Activated naive CD8-positive, alpha-beta T cell treated with anti-CD3 and anti-CD28 coated beads, Interleukin-2, amount 50 U/mL, for 16 hours (primary cell): Measurements from ENCODE around the gene RIPK3.
"Not testable (repeated sequence)": the region's sequence is repeated elsewhere in the genome, so short reads cannot be mapped to it uniquely, and the experiment has no call there.

Experiments
- DNase-seq: peaks from one replicate; pipeline ENCODE4 v3.0.0-alpha.2; 2020; ENCODE audit warnings: low read depth, low spot score

RIPK3 gene

GRCh38 chr14:24347134-24347533 lies 7.3 kb upstream of the RIPK3 start:
- no peak for DNase-seq

- DNase-seq, result no peak
These were observed 4.2 kb upstream of the RIPK3 start for GRCh38 chr14:24343795-24344660.

- no peak for DNase-seq
These were observed 3.1 kb upstream of the RIPK3 start for GRCh38 chr14:24342889-24343288.

GRCh38 chr14:24340606-24341005 lies 815 bp upstream of the RIPK3 start:
- DNase-seq, result no peak

GRCh38 chr14:24338843-24339242 lies 948 bp downstream of the RIPK3 start:
- no peak for DNase-seq

- DNase-seq, result no peak
These were observed 2.0 kb downstream of the RIPK3 start for GRCh38 chr14:24337824-24338175.

- no peak for DNase-seq
These were observed 2.5 kb downstream of the RIPK3 start for GRCh38 chr14:24337144-24337823.

- no peak for DNase-seq
These were observed 4.2 kb downstream of the RIPK3 start for GRCh38 chr14:24335461-24336171.

- DNase-seq, result no peak
These were observed 5.1 kb downstream of the RIPK3 start, which contains the start of gene ADCY4 for GRCh38 chr14:24334431-24335291. Gene ADCY4, minus strand, starts transcription at chr14:24335071. Its CDS starts 419 bp downstream, at chr14:24334652.

- peak; percentile 65 for DNase-seq
These were observed 7.4 kb downstream of the RIPK3 start for GRCh38 chr14:24332268-24332993.

- DNase-seq, result no peak
These were observed 8.0 kb downstream of the RIPK3 start for GRCh38 chr14:24331731-24332267.

GRCh38 chr14:24330973-24331674 lies 8.7 kb downstream of the RIPK3 start:
- no peak for DNase-seq

- DNase-seq, result no peak
These were observed 10.1 kb downstream of the RIPK3 start for GRCh38 chr14:24329736-24330135.

- DNase-seq, result no peak
These were observed 10.6 kb downstream of the RIPK3 start for GRCh38 chr14:24329073-24329663.

GRCh38 chr14:24327914-24328313 lies 11.9 kb downstream of the RIPK3 start:
- not testable (repeated sequence) for DNase-seq

- no peak for DNase-seq
These were observed 12.5 kb downstream of the RIPK3 start for GRCh38 chr14:24327303-24327702.

- DNase-seq, result no peak
These were observed 13.8 kb downstream of the RIPK3 start for GRCh38 chr14:24325963-24326362.

- DNase-seq, result no peak
These were observed 14.7 kb downstream of the RIPK3 start for GRCh38 chr14:24325041-24325530.

GRCh38 chr14:24324024-24324423 lies 15.8 kb downstream of the RIPK3 start:
- no peak for DNase-seq
